ENCODE measurements around the gene LANCL3.

- no peak for TF ChIP-seq EZH2 (IDR thresholded peaks at IDR 0.05)
- TF ChIP-seq CTCF (IDR thresholded peaks at IDR 0.05) = no peak
Observed at GRCh38 chrX:37676811-37677210, 105.3 kb downstream of the LANCL3 start.

All from neural progenitor cell (in vitro differentiated cells).